Fibroblast of skin of right biceps (primary cell): ENCODE measurements around the gene TCEANC2.

Experiments
- DNase-seq: peaks from one replicate; pipeline ENCODE4 v3.0.0-alpha.2; 2013

TCEANC2 gene

GRCh38 chr1:54137534-54138061 lies 84.2 kb downstream of the TCEANC2 start:
- DNase-seq: peak; percentile 85

GRCh38 chr1:54138994-54139393 lies 85.6 kb downstream of the TCEANC2 start:
- DNase-seq: no peak

GRCh38 chr1:54139711-54140110 lies 86.3 kb downstream of the TCEANC2 start:
- DNase-seq: no peak

- DNase-seq: no peak
Observed at GRCh38 chr1:54142146-54142900, 88.9 kb downstream of the TCEANC2 start.

GRCh38 chr1:54144366-54144765 lies 91.0 kb downstream of the TCEANC2 start:
- DNase-seq: no peak

GRCh38 chr1:54149734-54150133 lies 96.3 kb downstream of the TCEANC2 start:
- no peak for DNase-seq

GRCh38 chr1:54151013-54151412 lies 97.6 kb downstream of the TCEANC2 start:
- DNase-seq: no peak

- DNase-seq: no peak
Observed at GRCh38 chr1:54152696-54153095, 99.3 kb downstream of the TCEANC2 start, which contains the start of gene CDCP2. Gene CDCP2, minus strand, starts transcription at chr1:54153000. Its CDS starts 78 bp downstream, at chr1:54152922.

- peak; percentile 75 for DNase-seq
Observed at GRCh38 chr1:54153535-54154439, 100.4 kb downstream of the TCEANC2 start.
